GM21786 (cell line): Measurements from ENCODE around the gene CEP70.

Source experiments
- ATAC-seq: cut with Tn5 transposase; IDR thresholded peaks from one replicate; pipeline ENCODE4 v1.9.1; 2021; ENCODE audit not compliant: unreplicated experiment

The CEP70 gene

DNA sequence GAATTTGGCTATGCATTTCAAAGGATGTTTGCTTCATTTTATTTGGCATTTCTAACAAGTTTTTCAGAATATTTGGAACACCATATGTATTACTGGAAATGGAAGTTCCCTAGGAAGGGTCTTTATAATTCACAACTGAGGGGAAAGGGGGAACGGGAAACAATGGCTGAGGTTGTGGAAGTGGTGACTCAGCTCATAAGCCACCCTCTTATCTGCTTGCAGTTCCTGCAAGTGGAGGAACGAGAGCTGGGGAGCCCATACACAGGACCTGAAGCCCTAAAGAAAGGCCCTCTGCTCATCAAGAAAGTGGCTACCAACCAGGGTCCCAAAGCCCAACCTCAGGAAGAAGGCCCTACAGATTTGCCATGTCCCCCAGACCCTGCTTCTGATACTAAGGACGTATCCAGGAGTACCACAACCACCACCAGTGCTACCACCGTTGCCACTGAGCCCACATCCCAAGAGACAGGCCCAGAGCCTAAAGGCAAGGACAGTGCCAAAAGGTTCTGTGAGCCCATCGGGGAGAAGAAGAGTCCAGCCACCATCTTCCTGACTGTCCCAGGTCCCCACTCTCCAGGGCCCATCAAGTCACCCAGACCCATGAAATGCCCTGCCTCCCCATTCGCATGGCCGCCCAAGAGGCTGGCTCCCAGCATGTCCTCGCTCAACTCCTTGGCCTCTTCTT, 121.8 kb downstream of the CEP70 start:
- no peak for ATAC-seq

DNA sequence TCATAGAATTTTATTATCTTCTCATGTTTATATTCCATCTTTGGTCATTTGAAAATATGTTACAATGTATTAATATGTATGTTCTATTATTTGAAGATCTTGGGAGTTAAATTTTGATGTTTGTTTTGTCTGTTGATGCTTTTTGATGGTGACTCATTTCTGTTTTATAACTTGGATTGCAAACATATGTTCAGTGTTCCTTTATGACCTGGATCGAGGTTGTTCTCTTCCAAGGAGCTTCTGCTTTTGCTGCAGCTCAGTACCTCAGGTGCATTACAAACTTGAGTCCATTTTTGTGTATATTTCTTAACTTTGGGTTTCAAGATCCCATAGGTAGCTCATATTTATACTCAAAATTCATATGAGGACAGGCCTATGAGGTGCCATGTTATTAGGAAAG, 122.6 kb downstream of the CEP70 start:
- ATAC-seq: no peak

DNA sequence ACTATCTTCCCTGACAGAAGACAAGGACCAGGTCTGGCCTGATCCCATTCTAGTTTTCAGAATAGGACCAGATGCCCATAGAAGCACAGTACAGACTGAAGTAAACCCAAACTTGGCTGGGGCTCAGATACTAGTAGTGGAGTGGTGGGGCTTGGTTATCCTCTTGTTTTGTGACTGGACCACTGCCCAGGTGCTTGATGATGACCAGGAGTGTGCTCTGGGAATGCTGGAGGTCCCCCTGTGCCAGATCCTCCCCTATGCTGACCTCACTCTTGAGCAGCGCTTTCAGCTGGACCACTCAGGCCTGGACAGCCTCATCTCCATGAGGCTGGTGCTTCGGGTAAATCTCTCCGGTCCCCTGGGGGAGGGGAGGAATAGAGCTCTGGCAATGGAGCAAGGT, 123.4 kb downstream of the CEP70 start:
- no peak for ATAC-seq

DNA sequence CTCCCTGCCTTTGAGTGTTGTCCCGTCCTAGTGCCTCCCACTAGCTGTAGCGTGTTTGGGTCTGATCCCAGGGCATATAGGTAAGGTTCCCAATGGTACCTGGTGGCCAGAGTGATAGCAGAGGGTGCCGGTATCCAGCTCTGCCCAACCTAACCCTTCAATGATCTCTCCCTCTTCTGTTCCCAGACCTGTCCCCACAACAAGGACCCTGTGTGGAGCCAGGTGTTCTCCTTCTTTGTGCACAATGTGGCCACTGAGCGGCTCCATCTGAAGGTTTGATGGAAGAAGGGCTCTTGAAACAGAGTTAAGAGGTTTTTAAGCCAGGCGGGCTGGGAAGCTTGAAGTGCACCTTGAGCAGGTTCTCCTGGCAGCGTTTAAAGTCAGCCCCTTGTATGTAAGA, 124.2 kb downstream of the CEP70 start:
- no peak for ATAC-seq

DNA sequence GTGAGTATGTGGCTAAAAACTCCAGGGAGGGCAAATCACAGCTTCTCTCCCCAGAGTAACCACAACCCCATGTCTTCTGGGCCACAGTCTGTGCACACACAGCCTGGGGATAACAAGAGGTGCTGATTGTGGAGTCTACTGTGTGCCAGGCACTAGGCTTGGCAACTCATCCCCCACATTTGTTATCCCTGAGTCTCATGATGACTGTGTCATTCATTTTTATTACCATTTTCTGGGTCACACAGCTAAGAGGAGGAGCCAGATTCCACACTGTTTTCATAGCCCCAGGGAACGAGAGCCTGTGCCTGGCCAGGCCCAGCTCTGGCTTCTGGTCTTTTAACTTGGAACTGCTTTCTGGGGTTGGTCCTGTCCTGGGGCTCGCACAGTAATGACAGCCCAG, 125.2 kb downstream of the CEP70 start:
- ATAC-seq: no peak

DNA sequence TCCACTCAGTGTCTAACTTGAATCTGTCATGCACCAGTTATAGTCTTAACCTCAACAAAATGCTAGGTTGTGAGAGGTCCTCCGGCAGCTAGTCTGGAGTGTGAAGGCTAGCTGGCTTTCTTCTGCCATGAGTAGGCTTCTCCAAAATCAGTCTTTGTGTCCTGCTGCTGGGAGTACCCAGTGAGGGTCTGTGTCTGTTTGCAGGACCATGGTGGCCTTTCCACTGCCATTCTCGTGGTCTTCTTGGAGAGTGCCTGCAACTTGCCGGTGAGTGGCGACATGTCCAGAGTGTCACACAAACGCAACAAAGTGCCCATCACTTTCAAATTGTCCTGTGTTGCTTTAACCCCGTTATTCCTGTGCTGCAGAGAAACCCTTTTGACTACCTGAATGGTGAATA, 125.6 kb downstream of the CEP70 start:
- ATAC-seq: no peak

DNA sequence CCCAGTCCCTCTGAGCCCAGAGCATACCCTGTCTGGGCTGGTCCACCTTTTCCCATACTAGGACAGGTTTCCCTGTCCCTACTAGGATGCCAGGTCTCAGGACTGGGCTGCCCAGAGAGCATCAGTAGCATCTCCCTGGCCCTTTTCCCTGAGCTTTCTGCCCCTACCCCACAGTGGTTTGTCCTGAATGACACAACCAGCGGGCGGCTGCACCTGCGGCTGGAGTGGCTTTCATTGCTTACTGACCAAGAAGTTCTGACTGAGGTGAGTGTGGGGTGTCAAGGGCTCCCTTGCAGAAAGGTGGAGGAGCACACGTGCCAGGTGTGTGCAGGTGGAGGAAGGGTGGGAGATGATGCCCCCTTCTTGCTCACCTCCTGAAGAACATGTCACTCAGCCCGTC, 126.1 kb downstream of the CEP70 start:
- ATAC-seq: no peak

DNA sequence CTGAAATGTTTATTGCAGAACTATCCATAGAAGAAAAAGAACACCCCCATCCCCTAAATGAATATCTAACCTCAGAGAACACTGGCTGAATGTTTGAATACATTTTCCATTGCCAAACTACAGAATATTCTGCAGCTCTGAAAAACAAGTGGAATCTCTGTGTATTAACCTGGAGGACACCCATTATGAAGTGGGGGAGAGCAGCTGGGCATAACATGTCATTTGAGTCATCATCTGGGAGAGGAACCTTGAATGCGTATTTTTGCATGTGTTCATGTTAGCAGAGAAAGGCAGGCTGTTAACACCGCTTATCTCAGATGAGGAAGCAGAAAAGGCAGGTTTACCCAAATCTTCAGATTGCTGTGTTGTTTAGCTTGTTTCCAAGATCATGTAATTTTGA, 128.1 kb downstream of the CEP70 start:
- no peak for ATAC-seq

DNA sequence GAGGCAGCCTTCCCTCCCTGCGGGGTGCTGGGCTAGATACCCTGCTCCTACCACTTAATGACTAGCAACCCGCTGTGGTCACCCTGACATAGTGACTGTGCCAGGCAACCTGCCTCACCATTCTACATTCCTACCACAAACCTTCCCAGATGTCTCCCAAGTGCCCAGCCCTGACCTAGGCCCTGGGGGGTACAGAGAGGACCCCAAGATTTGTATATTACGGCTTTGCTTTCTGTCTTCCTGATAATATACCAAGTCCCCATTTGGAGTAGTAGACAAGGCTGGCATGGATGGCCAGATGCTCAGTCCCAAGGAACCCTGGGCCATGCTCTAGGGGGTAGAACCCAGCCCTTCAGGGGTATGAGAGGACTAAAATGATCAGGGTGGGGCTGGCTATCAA, 128.6 kb downstream of the CEP70 start:
- no peak for ATAC-seq

DNA sequence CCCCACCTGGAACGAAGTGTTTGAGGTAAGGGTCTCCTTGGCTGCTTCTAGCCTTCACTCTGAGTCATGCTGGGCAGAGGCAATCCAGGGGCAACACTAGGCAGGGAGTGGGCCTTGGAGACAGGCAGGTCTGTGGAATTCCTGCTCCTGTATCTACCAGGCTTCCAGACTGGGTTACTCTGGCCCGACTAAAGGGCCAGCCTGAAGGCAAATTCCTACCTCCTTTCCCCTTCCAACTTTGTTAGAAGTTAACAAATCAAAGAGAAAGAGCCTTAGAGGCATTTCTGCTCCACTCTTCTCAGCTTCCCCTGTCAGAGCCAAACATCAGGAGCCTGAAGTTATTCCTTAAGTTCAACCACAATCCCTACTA, 129.6 kb downstream of the CEP70 start:
- ATAC-seq: no peak

DNA sequence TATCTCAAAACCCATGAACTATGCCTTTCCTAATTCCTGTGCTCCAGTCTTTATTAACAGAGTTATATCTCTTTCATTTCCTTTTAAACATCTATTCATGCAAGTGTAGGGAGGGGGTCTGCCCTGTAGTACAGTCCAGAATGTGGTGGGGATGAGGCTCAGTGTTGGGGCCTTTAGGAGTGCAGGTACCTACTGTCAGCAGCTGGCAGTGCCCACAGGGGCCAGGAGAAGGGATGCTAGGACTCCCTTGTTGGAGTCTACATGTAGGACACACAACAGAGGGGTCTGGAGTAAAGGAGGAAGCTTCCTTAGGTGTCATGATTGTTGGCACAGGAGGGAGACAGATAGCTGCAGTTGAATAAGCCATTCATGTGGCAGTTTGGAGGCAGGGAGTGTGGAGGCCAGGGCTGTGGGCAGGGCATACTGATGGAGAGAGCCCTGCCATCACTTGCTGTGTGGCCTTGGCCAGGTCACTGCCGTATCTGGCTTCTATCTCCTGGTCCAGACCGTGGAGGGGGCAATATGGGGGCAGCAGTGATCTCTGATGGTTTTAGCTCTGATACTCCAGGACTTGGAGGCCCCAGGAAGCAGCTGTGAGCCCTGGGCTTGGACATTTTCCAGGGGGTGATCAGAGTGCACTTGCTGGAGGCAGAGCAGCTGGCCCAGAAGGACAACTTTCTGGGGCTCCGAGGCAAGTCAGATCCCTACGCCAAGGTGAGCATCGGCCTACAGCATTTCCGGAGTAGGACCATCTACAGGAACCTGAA, 130.2 kb downstream of the CEP70 start:
- no peak for ATAC-seq

DNA sequence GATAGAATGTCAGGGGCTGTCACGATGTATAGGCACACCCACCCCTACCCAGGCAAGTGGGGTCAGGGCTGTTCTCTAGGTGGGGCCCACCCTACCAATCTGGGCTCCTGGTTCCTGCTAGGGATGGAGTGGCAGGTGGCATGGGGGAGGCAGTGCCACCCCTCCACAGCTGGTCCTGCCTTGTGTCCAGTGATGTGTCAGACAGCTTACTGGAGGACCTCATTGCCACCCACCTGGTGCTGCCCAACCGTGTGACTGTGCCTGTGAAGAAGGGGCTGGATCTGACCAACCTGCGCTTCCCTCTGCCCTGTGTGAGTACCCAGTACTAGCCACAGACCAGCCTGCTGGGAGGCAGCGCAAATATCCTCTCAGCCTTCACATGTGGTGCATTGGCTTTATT, 132.2 kb downstream of the CEP70 start:
- ATAC-seq: no peak

DNA sequence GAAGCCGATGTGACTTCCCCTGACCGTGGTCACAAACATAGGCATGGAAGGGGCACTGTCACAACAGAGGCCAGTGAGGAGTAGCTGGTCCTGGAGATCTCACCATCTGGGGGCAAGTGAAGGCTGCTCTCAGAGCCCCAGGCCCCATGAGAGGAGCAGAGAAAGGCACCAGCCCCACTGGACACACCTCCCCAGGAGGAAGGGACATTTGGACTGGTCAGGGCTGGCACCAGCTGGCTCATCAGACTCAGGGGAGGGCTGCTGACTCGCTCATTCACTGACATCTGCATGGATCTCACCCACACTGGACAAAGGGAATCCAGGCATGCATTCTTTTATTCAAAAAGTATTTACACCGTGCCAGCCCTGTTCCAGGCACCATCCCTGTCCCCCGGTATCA, 132.8 kb downstream of the CEP70 start:
- ATAC-seq: no peak

DNA sequence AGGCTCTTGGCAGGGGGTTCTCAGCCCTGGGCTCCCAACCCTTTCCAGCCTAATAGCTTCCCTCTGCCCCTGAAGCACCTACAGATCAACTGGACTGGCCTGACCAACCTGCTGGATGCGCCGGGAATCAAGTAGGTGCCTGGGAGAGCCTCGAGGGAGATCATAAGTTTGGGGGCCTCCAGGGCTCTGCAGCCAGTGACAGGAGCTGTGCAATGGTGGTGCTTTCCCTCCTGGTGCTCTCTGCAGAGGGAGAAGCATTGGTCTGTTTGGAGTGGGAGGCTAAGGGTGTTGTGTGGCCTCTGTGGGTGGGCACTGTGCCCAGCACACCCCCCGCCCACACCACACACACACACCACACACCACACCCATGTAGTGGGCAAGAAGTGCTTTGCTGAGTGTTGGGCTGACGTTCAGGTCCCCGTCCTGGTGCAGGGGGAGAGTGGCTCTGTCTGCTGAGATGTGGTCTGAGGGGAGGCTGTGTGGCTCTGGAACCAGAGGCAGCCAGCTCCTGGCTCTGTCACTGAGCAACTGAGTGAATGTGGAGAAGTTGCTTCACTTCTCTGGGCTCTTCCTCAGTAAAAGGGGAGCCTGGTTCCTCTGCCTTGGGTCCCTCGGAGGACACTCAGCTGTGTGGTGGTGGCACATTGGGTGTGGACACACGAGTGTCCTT, 133.4 kb downstream of the CEP70 start:
- no peak for ATAC-seq

DNA sequence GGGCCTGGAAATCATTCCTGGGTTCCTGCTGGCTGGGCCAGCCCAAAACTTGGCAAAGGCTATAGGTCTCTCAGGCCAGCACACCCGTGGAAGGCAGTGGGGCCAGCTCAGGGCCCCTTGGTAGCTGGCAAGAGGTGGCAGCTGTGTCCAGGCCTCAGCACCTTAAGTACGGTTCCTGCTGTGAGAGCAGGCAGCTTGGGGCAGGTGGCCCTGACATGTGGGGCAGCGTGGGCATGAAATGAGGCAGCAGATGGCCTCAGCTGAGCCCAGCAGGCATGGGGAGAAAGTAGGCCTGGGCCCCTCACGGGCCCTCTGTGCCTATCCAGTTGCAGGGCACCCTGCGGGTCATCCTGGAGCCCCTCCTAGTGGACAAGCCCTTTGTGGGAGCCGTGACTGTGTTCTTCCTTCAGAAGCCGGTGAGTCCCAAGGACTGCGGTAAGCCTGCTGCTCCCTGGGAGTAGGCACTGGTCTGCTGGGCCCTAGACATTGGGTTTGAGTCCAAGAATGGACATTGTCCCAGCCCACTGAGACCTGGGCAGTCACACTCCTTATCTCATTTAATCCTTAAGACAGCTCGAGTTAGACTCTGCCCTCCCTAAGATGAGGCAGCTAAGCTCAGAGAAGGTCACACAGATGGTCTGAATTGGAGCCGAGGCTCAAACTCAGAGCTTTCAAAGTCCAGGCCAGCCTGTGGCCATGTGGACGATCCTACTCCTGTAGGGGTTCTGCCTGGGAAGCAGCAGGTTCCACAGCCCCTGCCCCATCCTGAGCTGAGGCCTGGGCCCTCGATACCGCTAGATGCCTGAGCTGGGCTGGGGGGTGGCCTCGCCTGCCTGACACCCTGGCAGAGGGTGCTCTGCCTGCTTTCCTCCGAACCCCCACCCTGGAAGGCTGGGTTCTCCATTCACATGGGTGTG, 134.2 kb downstream of the CEP70 start:
- no peak for ATAC-seq

DNA sequence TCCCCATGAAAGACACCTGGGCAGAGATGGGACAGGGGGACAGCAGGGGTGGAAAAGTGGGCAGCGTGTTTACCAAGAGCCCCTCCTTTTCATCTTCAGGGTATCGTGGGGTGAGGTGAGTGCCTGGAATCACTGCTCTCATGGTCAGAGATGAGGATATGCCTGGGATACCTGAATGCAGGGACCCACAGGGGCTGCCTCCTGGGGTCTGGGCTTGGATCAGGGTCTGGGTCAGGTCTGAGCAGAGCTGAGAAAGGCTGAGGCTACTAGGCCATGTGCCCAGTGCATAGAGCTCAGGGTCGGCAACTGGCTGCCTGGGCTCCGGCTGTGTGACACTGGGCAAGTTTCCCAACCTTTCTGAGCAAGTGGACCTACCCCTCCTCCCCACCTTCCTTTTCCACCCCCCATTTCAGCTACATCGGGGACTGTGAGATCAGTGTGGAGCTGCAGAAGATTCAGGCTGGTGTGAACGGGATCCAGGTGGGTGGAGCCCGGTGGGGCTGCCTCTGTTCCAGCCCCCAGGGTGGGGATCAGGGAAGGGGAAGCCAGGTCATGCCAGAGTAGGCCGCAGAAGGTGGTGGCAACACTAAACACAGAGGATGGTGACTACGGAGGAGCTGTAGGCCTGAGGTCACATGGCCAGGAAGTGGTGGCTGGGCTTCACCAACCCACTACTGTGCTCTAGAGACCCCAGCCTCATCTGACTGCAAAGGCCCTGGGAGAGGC, 135.1 kb downstream of the CEP70 start:
- no peak for ATAC-seq

DNA sequence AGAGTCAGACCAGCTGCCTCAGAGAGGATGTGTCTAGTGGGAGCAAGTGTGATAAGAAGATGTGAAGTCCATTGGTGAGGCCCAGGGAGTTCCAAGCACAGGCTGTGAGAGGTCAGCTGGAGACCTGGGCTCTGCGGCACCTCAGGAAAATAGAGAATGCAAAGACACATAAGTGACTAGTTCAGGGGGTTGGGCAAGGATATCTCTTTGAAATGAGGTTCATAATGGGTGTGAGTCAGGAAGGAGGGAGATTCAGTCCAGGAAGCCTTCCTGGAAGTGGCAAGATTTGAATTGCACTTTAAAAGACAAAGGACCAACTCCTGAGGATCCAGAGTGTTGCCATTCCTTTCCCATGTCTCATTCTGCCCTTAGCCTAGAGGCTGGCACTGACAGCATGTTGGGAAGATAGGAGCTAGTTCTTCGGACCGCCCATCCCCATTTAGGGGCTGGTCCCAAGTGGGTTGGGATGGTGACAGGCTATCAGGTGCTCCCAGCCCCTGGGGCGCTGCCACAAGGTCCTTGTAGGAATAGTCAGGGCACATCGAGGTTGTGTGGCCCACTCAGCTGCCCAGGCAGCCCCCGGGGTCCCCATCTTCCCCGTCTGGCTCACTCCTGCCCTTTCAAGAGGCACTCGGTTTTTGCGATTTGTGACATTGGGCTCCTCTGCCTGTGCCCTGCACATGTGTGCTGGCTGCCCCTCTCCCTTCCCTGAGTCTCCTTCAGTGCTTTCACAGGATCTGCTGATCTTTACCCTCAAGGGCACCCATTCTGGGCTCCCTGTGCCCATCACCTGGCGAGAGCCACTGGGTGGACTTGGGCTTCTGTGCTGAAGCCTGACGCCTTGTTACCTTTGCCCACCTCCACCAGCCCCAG, 136.0 kb downstream of the CEP70 start:
- no peak for ATAC-seq

DNA sequence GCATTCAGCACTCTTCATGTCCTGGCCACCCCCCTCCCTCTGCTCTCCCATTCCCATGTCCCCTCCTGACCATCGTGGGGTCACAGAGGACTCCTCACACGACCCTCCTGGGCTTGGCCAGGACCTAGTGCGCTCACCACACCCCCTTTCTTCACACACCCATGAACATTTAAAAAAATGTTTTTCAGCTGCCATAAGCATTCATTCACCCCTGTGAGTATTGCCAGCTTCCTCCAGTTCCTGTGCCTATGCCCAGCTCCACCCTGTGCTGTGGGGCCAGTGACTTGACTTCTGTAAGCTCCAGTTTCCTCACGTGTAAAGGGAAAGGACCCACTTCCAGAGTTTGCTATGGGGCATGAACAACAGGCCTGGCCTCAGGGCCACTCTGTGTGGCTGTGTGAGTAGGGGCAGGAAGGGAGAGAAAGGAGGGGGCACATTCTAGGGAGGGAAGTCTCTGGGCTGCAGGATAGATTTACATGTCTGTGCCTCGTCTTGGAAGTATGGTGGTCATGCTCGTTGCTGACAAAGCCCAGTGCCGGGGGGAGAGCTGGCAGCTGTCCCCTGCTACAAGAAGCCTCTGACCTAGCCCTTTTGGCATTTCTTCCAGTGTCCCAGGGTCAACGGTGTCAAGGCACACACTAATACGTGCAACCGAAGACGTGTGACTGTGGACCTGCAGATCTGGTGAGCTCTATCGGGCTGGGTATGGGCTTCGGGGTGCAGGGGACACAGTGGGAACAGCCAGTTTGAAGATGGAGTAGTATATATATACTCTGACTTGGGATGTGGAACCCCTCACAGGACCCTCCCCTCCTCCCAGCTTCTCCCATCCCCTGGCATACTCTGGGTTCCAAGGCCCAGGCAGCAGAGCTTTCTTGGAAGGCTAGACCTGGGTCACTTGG, 136.8 kb downstream of the CEP70 start:
- ATAC-seq: no peak
